Spleen (tissue), 7 donors: ENCODE measurements around the gene PIK3R3.

ENCODE experiments used
- POLR2A ChIP-seq, 3 donors: fragments of 450-650 bp; IDR thresholded peaks; one replicate each; pipeline ENCODE4 v1.5.1; 2017; ENCODE audit warnings: antibody characterized with exemption in 3 of 3, mild to moderate bottlenecking in 1 of 3
- TF ChIP-seq, protein P1 (sequence below), 11 experiments: fragments of 200-600 bp in 7 of 11; fragments of 450-650 bp in 4 of 11; sonication (generic) in 4 of 11; IDR thresholded peaks in 8 of 11; conservative IDR thresholded peaks in 3 of 11; 1 replicate in 7 of 11; 2 replicates in 4 of 11; pipeline versions ENCODE4 v1.4.0 to v1.8.0; 2016 to 2021; ENCODE audit warnings: antibody characterized with exemption in 11 of 11, inconsistent platforms in 4 of 11, mild to moderate bottlenecking in 1 of 11
- donor health status: DM: no; HTN: no; CAD: no; lungs with moderate emphysema.
- donor health status: DM: no; HTN: no; CAD: no.
- donor health status: DM: no; HTN: no; CAD: no.

DNA sequence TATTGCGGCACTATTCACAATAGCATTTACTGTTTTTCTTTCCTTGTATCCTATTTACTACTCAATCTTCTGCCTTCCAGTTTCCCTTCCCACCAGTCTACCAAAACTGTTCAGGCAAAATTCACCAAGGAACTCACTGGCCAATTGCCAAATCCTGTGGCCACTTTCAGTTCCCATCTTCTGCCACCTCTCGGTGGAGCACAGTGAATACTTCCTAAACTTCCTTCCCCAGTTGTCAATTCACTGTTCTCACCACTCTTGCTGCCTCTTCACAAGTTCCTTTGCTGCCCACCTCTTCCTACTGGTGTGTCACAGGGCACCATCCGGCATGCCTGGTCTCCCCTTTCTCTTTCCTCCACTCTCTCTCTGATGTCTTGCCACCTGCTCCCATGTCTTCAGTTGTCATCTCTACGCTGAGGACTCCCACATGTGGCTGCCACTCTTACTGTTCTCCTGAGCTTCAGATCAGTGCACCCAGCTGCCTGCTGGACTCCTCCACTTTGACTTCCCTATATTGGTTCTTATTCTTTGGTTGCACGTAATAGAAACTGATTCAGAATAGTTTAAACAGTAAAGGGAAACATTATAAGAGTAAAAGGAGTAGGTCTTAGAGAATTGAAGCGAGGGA is 114.4 kb downstream of the PIK3R3 start:
- TF ChIP-seq, protein P1, sequence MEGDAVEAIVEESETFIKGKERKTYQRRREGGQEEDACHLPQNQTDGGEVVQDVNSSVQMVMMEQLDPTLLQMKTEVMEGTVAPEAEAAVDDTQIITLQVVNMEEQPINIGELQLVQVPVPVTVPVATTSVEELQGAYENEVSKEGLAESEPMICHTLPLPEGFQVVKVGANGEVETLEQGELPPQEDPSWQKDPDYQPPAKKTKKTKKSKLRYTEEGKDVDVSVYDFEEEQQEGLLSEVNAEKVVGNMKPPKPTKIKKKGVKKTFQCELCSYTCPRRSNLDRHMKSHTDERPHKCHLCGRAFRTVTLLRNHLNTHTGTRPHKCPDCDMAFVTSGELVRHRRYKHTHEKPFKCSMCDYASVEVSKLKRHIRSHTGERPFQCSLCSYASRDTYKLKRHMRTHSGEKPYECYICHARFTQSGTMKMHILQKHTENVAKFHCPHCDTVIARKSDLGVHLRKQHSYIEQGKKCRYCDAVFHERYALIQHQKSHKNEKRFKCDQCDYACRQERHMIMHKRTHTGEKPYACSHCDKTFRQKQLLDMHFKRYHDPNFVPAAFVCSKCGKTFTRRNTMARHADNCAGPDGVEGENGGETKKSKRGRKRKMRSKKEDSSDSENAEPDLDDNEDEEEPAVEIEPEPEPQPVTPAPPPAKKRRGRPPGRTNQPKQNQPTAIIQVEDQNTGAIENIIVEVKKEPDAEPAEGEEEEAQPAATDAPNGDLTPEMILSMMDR (IDR thresholded peaks at IDR 0.05 in 8 of 11, conservative IDR thresholded peaks at IDR 0.05 in 3 of 11): peak in 1 of 11 experiments; percentile 13
- TF ChIP-seq POLR2A (IDR thresholded peaks at IDR 0.05): no peak
